Activated gamma-delta T cell treated with anti-CD3 and anti-CD28 coated beads, Interleukin-2, amount 50 U/mL, for 16 hours (primary cell): ENCODE results near the gene GABBR2.
"Not testable (repeated sequence)": the region's sequence is repeated elsewhere in the genome, so short reads cannot be mapped to it uniquely, and the experiment has no call there.

Source experiments
- DNase-seq: peaks from one replicate; pipeline ENCODE4 v3.0.0-alpha.2; 2020; ENCODE audit warnings: low read depth

The GABBR2 gene

GRCh38 chr9:98596486-98596885 lies 112.2 kb downstream of the GABBR2 start:
- no peak for DNase-seq

- no peak for DNase-seq
Observed at GRCh38 chr9:98594546-98595160, 114.1 kb downstream of the GABBR2 start.

- DNase-seq, result no peak
Observed at GRCh38 chr9:98593354-98594253, 115.1 kb downstream of the GABBR2 start.

- DNase-seq, result no peak
Observed at GRCh38 chr9:98591696-98592095, 117.0 kb downstream of the GABBR2 start.

GRCh38 chr9:98590101-98590500 lies 118.6 kb downstream of the GABBR2 start:
- DNase-seq, result no peak

GRCh38 chr9:98589102-98589501 lies 119.6 kb downstream of the GABBR2 start:
- no peak for DNase-seq

- not testable (repeated sequence) for DNase-seq
Observed at GRCh38 chr9:98584853-98585438, 123.8 kb downstream of the GABBR2 start.

- DNase-seq, result no peak
Observed at GRCh38 chr9:98584059-98584458, 124.7 kb downstream of the GABBR2 start.

GRCh38 chr9:98583417-98583816 lies 125.3 kb downstream of the GABBR2 start:
- no peak for DNase-seq

- DNase-seq, result no peak
Observed at GRCh38 chr9:98580956-98581355, 127.8 kb downstream of the GABBR2 start.

- DNase-seq, result no peak
Observed at GRCh38 chr9:98579700-98580099, 129.0 kb downstream of the GABBR2 start.

GRCh38 chr9:98577446-98577845 lies 131.3 kb downstream of the GABBR2 start:
- no peak for DNase-seq

- no peak for DNase-seq
Observed at GRCh38 chr9:98576859-98577258, 131.9 kb downstream of the GABBR2 start.

GRCh38 chr9:98576354-98576753 lies 132.4 kb downstream of the GABBR2 start:
- DNase-seq, result no peak

- no peak for DNase-seq
Observed at GRCh38 chr9:98575379-98576346, 133.1 kb downstream of the GABBR2 start.

GRCh38 chr9:98573749-98574278 lies 134.9 kb downstream of the GABBR2 start:
- no peak for DNase-seq

- DNase-seq, result no peak
Observed at GRCh38 chr9:98572796-98573195, 135.9 kb downstream of the GABBR2 start.

GRCh38 chr9:98572054-98572627 lies 136.6 kb downstream of the GABBR2 start:
- no peak for DNase-seq

GRCh38 chr9:98571643-98572042 lies 137.1 kb downstream of the GABBR2 start:
- DNase-seq, result no peak

- DNase-seq, result no peak
Observed at GRCh38 chr9:98570663-98571440, 137.9 kb downstream of the GABBR2 start.
